ENCODE measurements around the gene NEUROG2. TPM values are rescaled to one million over a fixed set of nuclear protein-coding genes. Genes with fewer than 3 reads are reported as not detected.

The NEUROG2 gene
- total RNA-seq (2021; ENCODE audit: unreplicated experiment) (0.12 TPM), Bru-seq, nascent RNA (not detected), BruChase-seq, experiment 1, labeled RNA remaining after a 6-hour chase (not detected), BruChase-seq, experiment 2, labeled RNA remaining after a 2-hour chase (percentile 15 among the genes with signal in this experiment)
- 0.14 TPM in 2 replicates for polyA plus RNA-seq (2012)
- long read RNA-seq = 0 reads

DNA sequence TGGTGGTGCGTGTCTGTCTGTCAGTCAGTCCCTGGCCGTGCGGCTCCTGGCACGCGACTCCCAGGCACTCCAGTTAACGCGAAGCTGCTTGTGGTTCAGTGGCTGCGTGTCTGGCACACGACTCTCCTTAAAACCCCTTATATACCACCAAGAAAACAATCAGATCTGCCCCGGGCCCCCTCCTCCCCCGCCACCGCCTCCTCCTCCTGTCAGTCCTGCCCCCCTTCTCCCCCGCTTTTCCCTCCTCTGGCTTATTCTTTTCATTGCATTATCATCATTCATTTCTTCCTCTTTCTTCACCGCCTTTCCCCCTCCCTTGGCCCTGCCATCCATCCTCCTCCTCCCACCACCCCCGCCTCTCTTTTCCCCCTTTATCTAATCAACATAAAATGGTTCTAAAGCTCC is at the start of gene NEUROG2:
Gene NEUROG2 (minus strand): TSS at position 115 of the 405 bp plus-strand sequence. CDS start 705 bp downstream, outside the sequence.
- Histone ChIP-seq H3K4me1 (ENCODE audit: control insufficient read depth in 1 of 2, insufficient read depth in 2 of 2, low read length in 2 of 2) (peaks cover 0 to 19% of the 10 kb centered on the region in 2 experiments; a peak in 2 of 4 replicates), H2AFZ (ENCODE audit: low read depth, low read length, poor library complexity, severe bottlenecking) (peak within 1 kb of the TSS; percentile 97), H3K9me3 (ENCODE audit: control insufficient read depth in 1 of 2, insufficient read depth in 1 of 2, low read depth in 1 of 2, low read length in 2 of 2) (no peaks in the 10 kb centered on the region), H3K36me3 (ENCODE audit: control insufficient read depth in 1 of 2, insufficient read depth in 2 of 2, low read length in 2 of 2) (no peaks in the 10 kb centered on the region), H3K9me2 (ENCODE audit: insufficient read depth) (no peaks in the 10 kb centered on the region), H3K9ac (ENCODE audit: low read length) (peak within 1 kb of the TSS; percentile 50), H4K20me1 (ENCODE audit: insufficient read depth) (no peaks in the 10 kb centered on the region), H3K27ac (ENCODE audit: low read depth, low read length) (no peak within 1 kb of the TSS), H3K4me3 (replicated peaks in 1 of 2; ENCODE audit: low read depth in 1 of 2, low read length in 2 of 2) (peak within 1 kb of the TSS; percentile 57 to 65), H3K4me2 (ENCODE audit: low read length) (peak within 1 kb of the TSS; percentile 93), H3K79me2 (ENCODE audit: insufficient read depth, low read length) (no peaks in the 10 kb centered on the region), H3K27me3 (ENCODE audit: insufficient read depth, low read length) (peaks cover 19% of the 10 kb centered on the region)
- ChIA-PET CTCF (interaction anchor here (0.6 to 1.5 kb wide), 5 partner anchors 8 to 1185 kb away, joined by 3 to 7 read pairs (median 4); no protein-coding TSS in a partner anchor), RAD21 (ENCODE audit: low non-redundant PET in 1 of 2, low total read pairs in 2 of 2, uncharacterized antibody in 2 of 2, unreplicated experiment in 2 of 2) (no interaction called here), POLR2A (interaction anchor here (0.7 kb wide), 1 partner anchor 417 kb away, joined by 3 read pairs; no protein-coding TSS in a partner anchor)
- TF ChIP-seq FOSL1 (IDR thresholded peaks at IDR 0.05; ENCODE audit: low read depth) (no peak), SP1 (IDR thresholded peaks at IDR 0.05; ENCODE audit: low read depth) (no peak), SIN3A (IDR thresholded peaks at IDR 0.05; ENCODE audit: low read depth) (no peak), JUND (IDR thresholded peaks at IDR 0.05) (no peak), RAD21 (IDR thresholded peaks at IDR 0.05; ENCODE audit: low read depth) (no peak), ELF1 (IDR thresholded peaks at IDR 0.05; ENCODE audit: borderline replicate concordance, low read depth) (no peak), TCF7L2 (IDR thresholded peaks at IDR 0.05; ENCODE audit: borderline replicate concordance, extremely low read depth, insufficient read depth, insufficient read length) (no peak), ZFX (IDR thresholded peaks at IDR 0.05) (no peak), EZH2phosphoT487 (IDR thresholded peaks at IDR 0.05; ENCODE audit: borderline replicate concordance) (no peak)
- TF ChIP-seq, protein P1, sequence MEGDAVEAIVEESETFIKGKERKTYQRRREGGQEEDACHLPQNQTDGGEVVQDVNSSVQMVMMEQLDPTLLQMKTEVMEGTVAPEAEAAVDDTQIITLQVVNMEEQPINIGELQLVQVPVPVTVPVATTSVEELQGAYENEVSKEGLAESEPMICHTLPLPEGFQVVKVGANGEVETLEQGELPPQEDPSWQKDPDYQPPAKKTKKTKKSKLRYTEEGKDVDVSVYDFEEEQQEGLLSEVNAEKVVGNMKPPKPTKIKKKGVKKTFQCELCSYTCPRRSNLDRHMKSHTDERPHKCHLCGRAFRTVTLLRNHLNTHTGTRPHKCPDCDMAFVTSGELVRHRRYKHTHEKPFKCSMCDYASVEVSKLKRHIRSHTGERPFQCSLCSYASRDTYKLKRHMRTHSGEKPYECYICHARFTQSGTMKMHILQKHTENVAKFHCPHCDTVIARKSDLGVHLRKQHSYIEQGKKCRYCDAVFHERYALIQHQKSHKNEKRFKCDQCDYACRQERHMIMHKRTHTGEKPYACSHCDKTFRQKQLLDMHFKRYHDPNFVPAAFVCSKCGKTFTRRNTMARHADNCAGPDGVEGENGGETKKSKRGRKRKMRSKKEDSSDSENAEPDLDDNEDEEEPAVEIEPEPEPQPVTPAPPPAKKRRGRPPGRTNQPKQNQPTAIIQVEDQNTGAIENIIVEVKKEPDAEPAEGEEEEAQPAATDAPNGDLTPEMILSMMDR (IDR thresholded peaks at IDR 0.05 in 2 of 3, conservative IDR thresholded peaks at IDR 0.05 in 1 of 3; ENCODE audit: borderline replicate concordance in 1 of 3, insufficient read depth in 1 of 3, low read depth in 2 of 3, low read length in 2 of 3) = no peak
- TF ChIP-seq, protein P2, sequence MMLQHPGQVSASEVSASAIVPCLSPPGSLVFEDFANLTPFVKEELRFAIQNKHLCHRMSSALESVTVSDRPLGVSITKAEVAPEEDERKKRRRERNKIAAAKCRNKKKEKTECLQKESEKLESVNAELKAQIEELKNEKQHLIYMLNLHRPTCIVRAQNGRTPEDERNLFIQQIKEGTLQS (IDR thresholded peaks at IDR 0.05) = no peak
- BruUV-seq (replicated peaks) = no TSS peak
- intact Hi-C loops (cut with micrococcal nuclease) = no loop called here
- DNase-seq (ENCODE audit: low read depth, low spot score) = no peak
- no peak for ATAC-seq
